C4-2B (cell line): ENCODE measurements around the gene SPACA5.

Experiments
- CTCF ChIP-seq: fragments of 450-650 bp; conservative IDR thresholded peaks from 2 replicates; pipeline ENCODE4 v1.5.1; 2017; ENCODE audit warnings: mild to moderate bottlenecking
- ZFX ChIP-seq: fragments of 450-650 bp; IDR thresholded peaks from 2 replicates; pipeline ENCODE4 v1.6.1; 2017

GRCh38 chrX:48035891-48036290 is 29.1 kb downstream of the SPACA5 start:
- TF ChIP-seq CTCF (no peak), ZFX (no peak)
